Globus pallidus (tissue), 1 donor: ENCODE data around the gene SNTN.

Experiments
- DNase-seq: peaks from one replicate; pipeline ENCODE4 v3.0.0-alpha.2; 2015; ENCODE audit warnings: low spot score

Gene SNTN

GRCh38 chr3:63674586-63674985, 22.1 kb downstream of the SNTN start:
- DNase-seq: no peak

GRCh38 chr3:63679186-63679585, 26.7 kb downstream of the SNTN start:
- DNase-seq: no peak

- DNase-seq: no peak
Observed at GRCh38 chr3:63684081-63684480, 31.6 kb downstream of the SNTN start.

GRCh38 chr3:63685340-63685739, 32.9 kb downstream of the SNTN start:
- no peak for DNase-seq

GRCh38 chr3:63687278-63688225, 35.1 kb downstream of the SNTN start:
- DNase-seq: no peak

GRCh38 chr3:63689285-63689684, 36.8 kb downstream of the SNTN start:
- no peak for DNase-seq

GRCh38 chr3:63693351-63693750, 40.9 kb downstream of the SNTN start:
- DNase-seq: no peak

GRCh38 chr3:63705092-63705645, 52.7 kb downstream of the SNTN start:
- no peak for DNase-seq

GRCh38 chr3:63706321-63707085, 54.0 kb downstream of the SNTN start:
- DNase-seq: no peak

- DNase-seq: no peak
Observed at GRCh38 chr3:63707731-63708130, 55.3 kb downstream of the SNTN start.

GRCh38 chr3:63709576-63709975, 57.1 kb downstream of the SNTN start:
- DNase-seq: no peak
